ENCODE results near the gene INPP5D.

- TF ChIP-seq SP1 (IDR thresholded peaks at IDR 0.05): no peak
- TF ChIP-seq, protein P1, sequence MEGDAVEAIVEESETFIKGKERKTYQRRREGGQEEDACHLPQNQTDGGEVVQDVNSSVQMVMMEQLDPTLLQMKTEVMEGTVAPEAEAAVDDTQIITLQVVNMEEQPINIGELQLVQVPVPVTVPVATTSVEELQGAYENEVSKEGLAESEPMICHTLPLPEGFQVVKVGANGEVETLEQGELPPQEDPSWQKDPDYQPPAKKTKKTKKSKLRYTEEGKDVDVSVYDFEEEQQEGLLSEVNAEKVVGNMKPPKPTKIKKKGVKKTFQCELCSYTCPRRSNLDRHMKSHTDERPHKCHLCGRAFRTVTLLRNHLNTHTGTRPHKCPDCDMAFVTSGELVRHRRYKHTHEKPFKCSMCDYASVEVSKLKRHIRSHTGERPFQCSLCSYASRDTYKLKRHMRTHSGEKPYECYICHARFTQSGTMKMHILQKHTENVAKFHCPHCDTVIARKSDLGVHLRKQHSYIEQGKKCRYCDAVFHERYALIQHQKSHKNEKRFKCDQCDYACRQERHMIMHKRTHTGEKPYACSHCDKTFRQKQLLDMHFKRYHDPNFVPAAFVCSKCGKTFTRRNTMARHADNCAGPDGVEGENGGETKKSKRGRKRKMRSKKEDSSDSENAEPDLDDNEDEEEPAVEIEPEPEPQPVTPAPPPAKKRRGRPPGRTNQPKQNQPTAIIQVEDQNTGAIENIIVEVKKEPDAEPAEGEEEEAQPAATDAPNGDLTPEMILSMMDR (IDR thresholded peaks at IDR 0.05; ENCODE audit: low read depth, low read length, missing input control): no peak
- no peak for TF ChIP-seq REST (IDR thresholded peaks at IDR 0.05)
- TF ChIP-seq FOXA1 (IDR thresholded peaks at IDR 0.05): no peak
- no peak for TF ChIP-seq GABPA (IDR thresholded peaks at IDR 0.05 in 1 of 2, conservative IDR thresholded peaks at IDR 0.05 in 1 of 2)
- no peak for TF ChIP-seq YY1 (IDR thresholded peaks at IDR 0.05)
- TF ChIP-seq MAX (IDR thresholded peaks at IDR 0.05): no peak
- no peak for TF ChIP-seq JUND (IDR thresholded peaks at IDR 0.05)
- no peak for TF ChIP-seq FOXA2 (IDR thresholded peaks at IDR 0.05)
- no peak for TF ChIP-seq TAF1 (conservative IDR thresholded peaks at IDR 0.05)
These were observed 46.5 kb upstream of the INPP5D start for GRCh38 chr2:233013650-233014049.

Data from liver (tissue), 3 donors.